Left lung (tissue), 10 donors: ENCODE data around the gene SUFU. TPM values are rescaled to one million over a fixed set of nuclear protein-coding genes. Genes with fewer than 3 reads are reported as not detected.

Experiments used
- ATAC-seq: fragments of 200-7000 bp; cut with Tn5 transposase; one replicate; pipeline ENCODE4 v1.9.1; 2020; ENCODE audit warnings: moderate library complexity
- DNase-seq, 4 donors: peaks; one replicate each; pipeline ENCODE4 v3.0.0-alpha.2; 2013 to 2020
- H3K27ac ChIP-seq, 2 donors: fragments of 200-600 bp; sonication (generic) in 1 of 2; one replicate each; pipeline versions ENCODE4 v1.5.0 to v1.8.0; 2020 to 2021
- H3K27me3 ChIP-seq, 2 donors: fragments of 200-600 bp; sonication (generic) in 1 of 2; one replicate each; pipeline versions ENCODE4 v1.5.0 to v1.8.0; 2020 to 2021
- H3K36me3 ChIP-seq, 2 donors: fragments of 200-600 bp; sonication (generic) in 1 of 2; one replicate each; pipeline versions ENCODE4 v1.5.0 to v1.8.0; 2020 to 2021
- H3K4me1 ChIP-seq, 2 donors: fragments of 200-600 bp; one replicate each; pipeline ENCODE4 v1.8.0; 2021
- H3K4me3 ChIP-seq, 2 donors: fragments of 200-600 bp; sonication (generic) in 1 of 2; one replicate each; pipeline versions ENCODE4 v1.5.0 to v1.8.0; 2020 to 2021; ENCODE audit warnings: mild to moderate bottlenecking in 1 of 2
- H3K9me3 ChIP-seq, 2 donors: fragments of 200-600 bp; sonication (generic) in 1 of 2; one replicate each; pipeline versions ENCODE4 v1.5.0 to v1.8.0; 2020 to 2021
- CTCF ChIP-seq, 2 donors: fragments of 200-600 bp; sonication (generic) in 1 of 2; IDR thresholded peaks; one replicate each; pipeline versions ENCODE4 v1.5.0 to v1.8.0; 2021; ENCODE audit warnings: antibody characterized with exemption in 2 of 2
- intact Hi-C, 2 donors: fragments of 100-400 bp; cut with DNase I; formaldehyde crosslinking; loops; one replicate each; pipeline versions ENCODE4 v1.11.2 to v1.14.2; 2022
- polyA plus RNA-seq, 6 donors: library from polyadenylated mRNA; unstranded; fragments of 120-200 nt; gene quantifications; one replicate each; pipeline ENCODE4 v1.2.1, GENCODE V29; 2013; ENCODE audit not compliant: insufficient read length in 6 of 6
- total RNA-seq, 2 donors: library from RNA; stranded (reverse); fragmentation: NEBNext Ultra II Directional; extraction: Animal tissue kit (Norgen Biotek cat#: 25700); gene quantifications; one replicate each; pipeline ENCODE4 v1.2.1, GENCODE V29; 2021
- donor health status: DM: no; HTN: yes; CAD: no.
- donor health status: DM: no; HTN: no; CAD: no.

Gene SUFU
- total and polyA plus RNA-seq, 8 donors = 13.4 to 30.7 (median 27.7) TPM

- Histone ChIP-seq H3K27ac (peak overlapping the region; percentile 82 to 94), H3K4me3 (no peak overlapping the region), H3K27me3 (no peaks in the 10 kb centered on the region), H3K9me3 (no peaks in the 10 kb centered on the region), H3K4me1 (peaks cover 54 to 76% of the 10 kb centered on the region in 2 donors), H3K36me3 (no peaks in the 10 kb centered on the region)
- ATAC-seq = no peak
- DNase-seq = peak in 1 of 4 donors; percentile 61
- no peak for TF ChIP-seq CTCF (IDR thresholded peaks at IDR 0.05)
- intact Hi-C loops = no loop called here
Observed at GRCh38 chr10:102675011-102675665, 171.4 kb downstream of the SUFU start.

- intact Hi-C loops = no loop called here
- Histone ChIP-seq H3K27ac (peak overlapping the region; percentile 82 to 94), H3K9me3 (no peaks in the 10 kb centered on the region), H3K27me3 (no peaks in the 10 kb centered on the region), H3K4me3 (no peak overlapping the region), H3K4me1 (peaks cover 54 to 73% of the 10 kb centered on the region in 2 donors), H3K36me3 (no peaks in the 10 kb centered on the region)
- DNase-seq (peak in 3 of 4 donors; percentile 62 to 74 (median 64)), ATAC-seq (peak; percentile 56)
- no peak for TF ChIP-seq CTCF (IDR thresholded peaks at IDR 0.05)
Observed at GRCh38 chr10:102675666-102676533, 172.1 kb downstream of the SUFU start.

- no peaks in the 10 kb centered on the region for H3K9me3 ChIP-seq
- DNase-seq = peak in 2 of 4 donors; percentile 30 to 54
- intact Hi-C loops = no loop called here
- peak overlapping the region; percentile 82 to 94 for H3K27ac ChIP-seq
- no peak overlapping the region for H3K4me3 ChIP-seq
- peaks cover 54 to 73% of the 10 kb centered on the region in 2 donors for H3K4me1 ChIP-seq
- ATAC-seq = no peak
- no peaks in the 10 kb centered on the region for H3K36me3 ChIP-seq
- no peaks in the 10 kb centered on the region for H3K27me3 ChIP-seq
- TF ChIP-seq CTCF (IDR thresholded peaks at IDR 0.05) = no peak
Observed at GRCh38 chr10:102676534-102677315, 173.0 kb downstream of the SUFU start.

- no peak for TF ChIP-seq CTCF (IDR thresholded peaks at IDR 0.05)
- Histone ChIP-seq H3K4me3 (no peak overlapping the region), H3K27ac (peak overlapping the region; percentile 82 to 94), H3K27me3 (no peaks in the 10 kb centered on the region), H3K36me3 (no peaks in the 10 kb centered on the region), H3K4me1 (peaks cover 53 to 70% of the 10 kb centered on the region in 2 donors), H3K9me3 (no peaks in the 10 kb centered on the region)
- peak in 1 of 4 donors; percentile 4 for DNase-seq
- no peak for ATAC-seq
- intact Hi-C loops = no loop called here
Observed at GRCh38 chr10:102677331-102678067, 173.7 kb downstream of the SUFU start.
